Erythroblast (primary cell): Measurements from ENCODE around the gene HIPK2.
"Not testable (repeated sequence)": the region's sequence is repeated elsewhere in the genome, so short reads cannot be mapped to it uniquely, and the experiment has no call there.

Source experiments
- GATA1 ChIP-seq: IDR thresholded peaks from 2 replicates; pipeline ENCODE4 v1.6.1; 2011; ENCODE audit warnings: low read depth, mild to moderate bottlenecking, control low read depth, low read length, moderate library complexity
- POLR2A ChIP-seq: IDR thresholded peaks from 2 replicates; pipeline ENCODE4 v1.6.1; 2011; ENCODE audit warnings: mild to moderate bottlenecking, low read length

DNA sequence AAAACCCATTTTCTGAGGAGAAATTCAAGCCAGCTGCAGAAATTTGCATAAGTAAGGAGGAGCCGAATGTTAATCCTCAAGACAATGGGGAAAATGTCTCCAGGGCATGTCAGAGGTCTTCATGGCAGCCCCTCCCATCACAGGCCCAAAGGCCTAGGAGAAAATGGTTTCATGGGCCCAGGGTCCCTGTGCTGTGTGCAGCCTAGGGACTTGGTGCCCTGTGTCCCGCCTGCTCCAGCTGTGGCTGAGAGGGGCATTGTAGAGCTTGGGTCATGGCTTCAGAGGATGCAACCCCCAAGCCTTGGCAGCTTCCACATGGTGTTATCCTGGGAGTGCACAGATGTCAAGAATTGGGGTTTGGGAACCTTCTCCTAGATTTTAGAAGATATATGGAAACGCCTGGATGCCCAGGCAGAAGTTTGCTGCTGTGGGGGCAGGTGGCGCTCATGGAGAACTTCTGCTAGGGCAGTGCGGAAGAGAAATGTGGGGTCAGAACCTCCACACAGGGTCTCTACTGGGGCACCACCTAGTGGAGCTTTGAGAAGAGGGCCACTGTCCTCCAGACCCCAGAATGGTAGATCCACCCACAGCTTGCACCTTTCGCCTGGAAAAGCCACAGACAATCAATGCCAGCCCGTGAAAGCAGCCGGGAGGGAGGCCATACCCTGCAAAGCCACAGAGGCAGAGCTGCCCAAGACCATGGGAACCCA is 223.7 kb downstream of the HIPK2 start:
- not testable (repeated sequence) for TF ChIP-seq POLR2A, GATA1
